GM23338 (cell line): Measurements from ENCODE around the gene SIRPA. TPM values are rescaled to one million over a fixed set of nuclear protein-coding genes. Genes with fewer than 3 reads are reported as not detected.

Experiments used
- ATAC-seq: fragments of 200-7000 bp; cut with Tn5 transposase; 3 replicates; pipeline ENCODE4 v1.9.1; 2020
- DNase-seq: peaks from one replicate; pipeline ENCODE4 v3.0.0-alpha.2; 2015; ENCODE audit warnings: low spot score
- H2AFZ ChIP-seq: fragments of 200-600 bp; sonication (generic); 2 replicates; pipeline ENCODE4 v1.8.0; 2016; ENCODE audit warnings: antibody characterized with exemption, mild to moderate bottlenecking, moderate library complexity
- H3F3A ChIP-seq: fragments of 200-600 bp; sonication (generic); replicated peaks from 2 replicates; pipeline ENCODE4 v1.8.0; 2017; ENCODE audit warnings: antibody characterized with exemption, mixed run types, low read depth
- H3K27ac ChIP-seq: fragments of 200-600 bp; sonication (generic); 2 replicates; pipeline ENCODE4 v1.6.1; 2016; ENCODE audit warnings: low read depth
- H3K27me3 ChIP-seq: fragments of 200-600 bp; sonication (generic); 2 replicates; pipeline ENCODE4 v1.8.0; 2016; ENCODE audit warnings: mild to moderate bottlenecking, mixed run types, moderate library complexity; ENCODE audit not compliant: insufficient read depth
- H3K36me3 ChIP-seq: fragments of 200-600 bp; sonication (generic); 2 replicates; pipeline ENCODE4 v1.8.0; 2016; ENCODE audit warnings: mild to moderate bottlenecking; ENCODE audit not compliant: insufficient read depth
- H3K4me1 ChIP-seq: fragments of 200-600 bp; sonication (generic); 2 replicates; pipeline ENCODE4 v1.8.0; 2016; ENCODE audit warnings: mild to moderate bottlenecking, moderate library complexity; ENCODE audit not compliant: insufficient read depth
- H3K4me2 ChIP-seq: fragments of 200-600 bp; sonication (generic); 2 replicates; pipeline ENCODE4 v1.7.1; 2017; ENCODE audit warnings: mixed run types
- H3K4me3 ChIP-seq: fragments of 200-600 bp; sonication (generic); 2 replicates; pipeline ENCODE4 v1.6.1; 2016; ENCODE audit warnings: mixed run types
- H3K79me2 ChIP-seq: fragments of 200-600 bp; sonication (generic); replicated peaks from 2 replicates; pipeline ENCODE4 v1.8.0; 2017; ENCODE audit warnings: mild to moderate bottlenecking; ENCODE audit not compliant: insufficient read depth
- H3K9me2 ChIP-seq: fragments of 200-600 bp; sonication (generic); 2 replicates; pipeline ENCODE4 v1.8.0; 2017; ENCODE audit not compliant: insufficient read depth
- H4K20me1 ChIP-seq: fragments of 200-600 bp; sonication (generic); replicated peaks from 2 replicates; pipeline ENCODE4 v1.8.0; 2017; ENCODE audit warnings: mild to moderate bottlenecking; ENCODE audit not compliant: insufficient read depth
- H3K27ac Mint-ChIP-seq: 2 replicates; pipeline ENCODE4 v1.8.0; 2020; ENCODE audit warnings: inconsistent platforms, mild to moderate bottlenecking, moderate library complexity, mixed read lengths
- H3K27me3 Mint-ChIP-seq: 3 replicates; pipeline ENCODE4 v1.8.0; 2022; ENCODE audit warnings: low read depth, mild to moderate bottlenecking, moderate library complexity, mixed read lengths, inconsistent platforms; ENCODE audit not compliant: insufficient read depth, poor library complexity
- H3K36me3 Mint-ChIP-seq: 3 replicates; pipeline ENCODE4 v1.8.0; 2021; ENCODE audit warnings: low read depth, mild to moderate bottlenecking, inconsistent platforms, moderate library complexity, mixed read lengths
- H3K4me1 Mint-ChIP-seq: 3 replicates; pipeline ENCODE4 v1.8.0; 2020; ENCODE audit warnings: mild to moderate bottlenecking, inconsistent platforms, mixed read lengths
- H3K4me3 Mint-ChIP-seq: 3 replicates; pipeline ENCODE4 v1.8.0; 2021; ENCODE audit warnings: moderate library complexity, mild to moderate bottlenecking, inconsistent platforms, mixed read lengths
- H3K9me3 Mint-ChIP-seq: 3 replicates; pipeline ENCODE4 v1.8.0; 2020; ENCODE audit warnings: moderate library complexity, mild to moderate bottlenecking, inconsistent platforms, mixed read lengths
- CREB1 ChIP-seq: fragments of 250-450 bp; sonication (Bioruptor Pico); IDR thresholded peaks from 2 replicates; pipeline ENCODE4 v1.5.0; 2020; ENCODE audit warnings: low read depth, mild to moderate bottlenecking, moderate library complexity
- CTCF ChIP-seq, 2 experiments: fragments of 200-600 bp in 1 of 2; sonication (generic) in 1 of 2; conservative IDR thresholded peaks; 2 replicates each; pipeline versions ENCODE4 v1.5.1 to v1.6.1; 2016 to 2017; ENCODE audit warnings: antibody characterized with exemption in 2 of 2, low read depth in 2 of 2, mild to moderate bottlenecking in 2 of 2, moderate library complexity in 1 of 2
- ETS1 ChIP-seq: IDR thresholded peaks from 2 replicates; pipeline ENCODE4 v1.6.1; 2016; ENCODE audit warnings: antibody characterized with exemption
- EZH2 ChIP-seq: fragments of 200-600 bp; sonication (generic); IDR thresholded peaks from one replicate; pipeline ENCODE4 v1.8.0; 2017; ENCODE audit warnings: antibody characterized with exemption, mild to moderate bottlenecking, low read depth; ENCODE audit not compliant: unreplicated experiment
- EZH2phosphoT487 ChIP-seq: fragments of 200-600 bp; sonication (generic); IDR thresholded peaks from one replicate; pipeline ENCODE4 v1.8.1; 2018; ENCODE audit warnings: antibody characterized with exemption; ENCODE audit not compliant: unreplicated experiment
- JUNB ChIP-seq: IDR thresholded peaks from one replicate; pipeline ENCODE4 v1.6.1; 2016; ENCODE audit warnings: antibody characterized with exemption; ENCODE audit not compliant: unreplicated experiment
- NANOG ChIP-seq: IDR thresholded peaks from 2 replicates; pipeline ENCODE4 v1.6.1; 2016; ENCODE audit warnings: antibody characterized with exemption, borderline replicate concordance
- POLR2AphosphoS5 ChIP-seq: IDR thresholded peaks from 2 replicates; pipeline ENCODE4 v1.6.1; 2016; ENCODE audit warnings: antibody characterized with exemption, low read depth
- REST ChIP-seq: IDR thresholded peaks from one replicate; pipeline ENCODE4 v1.6.1; 2018; ENCODE audit warnings: antibody characterized with exemption; ENCODE audit not compliant: unreplicated experiment
- STAT1 ChIP-seq: IDR thresholded peaks from one replicate; pipeline ENCODE4 v1.6.1; 2016; ENCODE audit warnings: antibody characterized with exemption; ENCODE audit not compliant: unreplicated experiment
- ZNF114 ChIP-seq: fragments of 250-450 bp; sonication (Bioruptor Pico); IDR thresholded peaks from 2 replicates; pipeline ENCODE4 v1.5.0; 2020; ENCODE audit warnings: mild to moderate bottlenecking, moderate library complexity
- ZNF331 ChIP-seq: fragments of 250-450 bp; sonication (Bioruptor Pico); IDR thresholded peaks from 2 replicates; pipeline ENCODE4 v1.5.0; 2020; ENCODE audit warnings: low read depth, mild to moderate bottlenecking, moderate library complexity
- ZNF462 ChIP-seq: fragments of 250-450 bp; sonication (Bioruptor Pico); IDR thresholded peaks from 2 replicates; pipeline ENCODE4 v1.5.0; 2020; ENCODE audit warnings: mild to moderate bottlenecking, moderate library complexity
- polyA plus RNA-seq: library from polyadenylated mRNA; unstranded; fragments of >200 nt; fragmentation: Nextera tagmentation; extraction: Ambion mirVana; gene quantifications from 2 replicates; pipeline ENCODE4 v1.2.1, GENCODE V29; 2016
- total RNA-seq: library from RNA; depleted of rRNA; stranded (reverse); fragments of >200 nt; shearing (Covaris generic); gene quantifications from 2 replicates; pipeline ENCODE4 v1.2.3, GENCODE V29; 2014

SIRPA gene
- total and polyA plus RNA-seq, 2 experiments from 2014 or later = 1.2 to 2.9 TPM

- H3K4me3 ChIP-seq = no peak overlapping the region
- H3K4me1 ChIP-seq = peaks cover 3% of the 10 kb centered on the region; the same call in 1 of the 2 replicates
- H3K27ac ChIP-seq = no peak overlapping the region
- H3K9me2 ChIP-seq = no peaks in the 10 kb centered on the region
- H3K36me3 Mint-ChIP-seq = no peaks in the 10 kb centered on the region
- H2AFZ ChIP-seq = no peak overlapping the region
- 0 out of 2 replicates have a peak, but pooled peaks cover 2% of the 10 kb centered on the region for H3F3A ChIP-seq
- peaks cover 19% of the 10 kb centered on the region for H3K27me3 ChIP-seq
- H3K4me2 ChIP-seq = no peak overlapping the region
- no peaks in the 10 kb centered on the region; the same call in 1 of the 2 replicates for H3K36me3 ChIP-seq
- no peaks in the 10 kb centered on the region for H3K9me3 Mint-ChIP-seq
- H4K20me1 ChIP-seq = no peaks in the 10 kb centered on the region; the same call in 1 of the 2 replicates
- ATAC-seq (no peak), DNase-seq (no peak)
- no peak overlapping the region; the same call in 2 of the 3 replicates for H3K4me3 Mint-ChIP-seq
- H3K79me2 ChIP-seq = no peaks in the 10 kb centered on the region
- peaks cover 23% of the 10 kb centered on the region for H3K27me3 Mint-ChIP-seq
- TF ChIP-seq EZH2 (no peak), CTCF (conservative IDR thresholded peaks at IDR 0.05; ENCODE audit: low read depth in 2 of 2) (no peak), EZH2phosphoT487 (no peak), NANOG (no peak), ZNF114 (CRISPR knock-in tag) (no peak), JUNB (no peak), POLR2AphosphoS5 (no peak), ETS1 (no peak), ZNF462 (CRISPR knock-in tag) (no peak), REST (no peak), STAT1 (no peak), ZNF331 (CRISPR knock-in tag) (no peak), CREB1 (CRISPR knock-in tag) (no peak)
- H3K27ac Mint-ChIP-seq = no peak overlapping the region
- peaks cover 30% of the 10 kb centered on the region for H3K4me1 Mint-ChIP-seq
Observed at GRCh38 chr20:1902188-1902587, 7.0 kb downstream of the SIRPA start.
